Nucleus accumbens (tissue), 56 donors: Measurements from ENCODE around the gene SMTNL1.

Experiments
- DNase-seq, 56 donors: peaks; one replicate each; lab custom pipeline; 2025; lab: John Stamatoyannopoulos, UW

SMTNL1 gene, protein sequence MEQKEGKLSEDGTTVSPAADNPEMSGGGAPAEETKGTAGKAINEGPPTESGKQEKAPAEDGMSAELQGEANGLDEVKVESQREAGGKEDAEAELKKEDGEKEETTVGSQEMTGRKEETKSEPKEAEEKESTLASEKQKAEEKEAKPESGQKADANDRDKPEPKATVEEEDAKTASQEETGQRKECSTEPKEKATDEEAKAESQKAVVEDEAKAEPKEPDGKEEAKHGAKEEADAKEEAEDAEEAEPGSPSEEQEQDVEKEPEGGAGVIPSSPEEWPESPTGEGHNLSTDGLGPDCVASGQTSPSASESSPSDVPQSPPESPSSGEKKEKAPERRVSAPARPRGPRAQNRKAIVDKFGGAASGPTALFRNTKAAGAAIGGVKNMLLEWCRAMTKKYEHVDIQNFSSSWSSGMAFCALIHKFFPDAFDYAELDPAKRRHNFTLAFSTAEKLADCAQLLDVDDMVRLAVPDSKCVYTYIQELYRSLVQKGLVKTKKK

DNA sequence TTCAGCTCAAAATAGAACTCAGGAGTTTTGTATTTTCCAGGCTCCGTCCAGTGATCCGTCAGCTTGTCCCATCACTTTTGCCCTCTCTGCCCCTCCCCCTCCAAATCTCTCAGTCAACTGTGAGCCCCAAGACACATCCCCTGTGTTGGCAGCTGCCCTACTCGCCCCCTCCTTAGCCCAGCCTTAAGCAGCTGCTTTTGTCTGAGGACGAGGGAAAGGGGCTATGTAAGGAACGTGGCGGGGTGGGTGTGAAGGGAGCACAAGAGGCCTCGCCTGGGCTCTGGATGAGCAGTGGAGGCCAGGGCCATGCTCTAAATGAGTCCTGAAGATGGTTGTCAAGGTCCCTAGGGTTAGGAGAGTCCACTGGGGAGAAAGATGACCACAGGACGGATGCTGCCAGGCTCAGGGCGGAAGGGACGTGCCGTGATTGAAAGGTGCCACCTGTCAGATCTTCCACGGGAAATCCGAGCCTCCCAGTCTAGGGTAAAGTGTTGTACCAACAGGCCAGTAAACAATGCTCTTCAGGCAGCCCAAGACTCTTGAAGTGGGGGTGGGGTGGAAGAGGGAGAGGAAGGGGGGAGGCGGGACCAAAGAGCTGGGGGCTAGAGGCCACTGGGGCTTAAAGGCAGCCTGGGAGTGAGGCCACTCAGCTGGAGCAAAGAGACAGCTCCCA is at the start of gene SMTNL1:
Gene SMTNL1 (plus strand): TSS at position 649 of the 673 bp plus-strand sequence. CDS start 5,048 bp downstream, outside the sequence.
- DNase-seq: no peak

DNA sequence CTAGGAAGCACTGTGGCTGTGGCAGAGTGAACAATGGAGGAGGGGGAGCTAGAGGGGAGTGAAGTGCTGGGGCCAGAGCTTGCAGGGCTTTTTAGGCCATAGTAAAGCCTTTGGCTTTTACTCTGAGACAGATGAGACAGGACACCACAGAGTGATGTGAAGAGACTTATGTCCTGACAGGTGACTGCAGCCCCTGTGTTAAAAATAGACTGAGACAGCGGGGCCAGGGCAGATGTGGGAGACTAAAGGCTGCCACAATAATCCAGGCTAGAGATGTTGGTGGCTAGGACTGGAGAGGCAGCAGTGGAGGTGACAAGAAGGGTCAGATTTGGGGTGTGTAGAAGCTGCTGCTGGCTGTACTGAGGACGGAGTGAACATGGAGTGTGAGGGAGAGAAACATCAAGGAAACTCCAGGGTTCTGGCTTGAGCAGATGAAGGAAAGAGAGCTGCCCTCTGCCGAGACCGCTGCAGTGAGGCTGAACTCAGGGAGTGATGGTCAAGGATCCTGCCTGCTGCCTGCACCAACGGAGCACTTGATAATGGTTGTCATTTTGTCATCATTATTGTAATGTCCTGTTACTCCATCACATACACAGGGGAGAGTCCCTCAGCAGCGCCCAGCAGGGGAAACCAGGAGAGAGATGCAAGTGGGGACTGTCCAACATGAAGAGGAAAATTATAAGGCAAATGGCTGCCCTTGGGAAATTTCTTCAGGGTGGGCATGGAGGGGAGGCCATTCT is 49.3 kb upstream of the SMTNL1 start:
- DNase-seq: no peak

DNA sequence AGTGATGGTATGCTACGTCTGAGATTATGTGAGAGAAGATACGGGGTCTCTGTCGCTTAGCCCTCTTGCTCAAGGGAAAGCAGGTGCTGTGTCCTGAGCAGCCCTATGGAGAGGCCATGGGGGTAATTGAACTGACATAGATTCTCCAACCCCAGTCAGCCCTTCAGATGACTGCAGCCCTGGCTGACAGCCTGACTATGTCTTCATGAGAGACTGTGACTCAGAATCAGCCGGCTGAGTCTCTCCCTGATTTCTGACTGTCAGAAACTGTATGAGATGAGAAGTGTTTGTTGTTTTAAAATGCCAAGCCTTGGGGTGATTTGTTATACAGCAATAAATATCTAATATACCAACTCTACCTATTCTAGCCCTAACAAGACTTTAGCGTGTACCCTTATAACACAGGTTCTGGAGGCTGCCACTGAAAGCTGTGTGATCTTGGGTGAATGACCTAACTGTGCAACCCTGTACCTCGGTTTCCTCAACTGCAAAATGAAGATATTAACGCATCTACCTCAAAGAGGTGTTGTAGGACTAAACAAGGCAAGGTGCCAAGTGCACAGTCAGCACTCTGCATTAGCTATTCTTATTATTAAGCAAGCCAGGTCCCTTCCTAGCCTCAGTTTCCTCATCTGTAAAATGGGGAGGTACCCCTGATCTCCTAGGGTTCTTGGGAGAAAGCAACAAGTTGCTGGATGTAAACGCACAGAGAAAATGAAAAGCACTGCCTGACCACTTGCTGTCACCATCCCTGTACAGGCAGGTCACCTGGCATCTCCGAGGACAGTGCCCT is 46.7 kb upstream of the SMTNL1 start:
- no peak for DNase-seq

DNA sequence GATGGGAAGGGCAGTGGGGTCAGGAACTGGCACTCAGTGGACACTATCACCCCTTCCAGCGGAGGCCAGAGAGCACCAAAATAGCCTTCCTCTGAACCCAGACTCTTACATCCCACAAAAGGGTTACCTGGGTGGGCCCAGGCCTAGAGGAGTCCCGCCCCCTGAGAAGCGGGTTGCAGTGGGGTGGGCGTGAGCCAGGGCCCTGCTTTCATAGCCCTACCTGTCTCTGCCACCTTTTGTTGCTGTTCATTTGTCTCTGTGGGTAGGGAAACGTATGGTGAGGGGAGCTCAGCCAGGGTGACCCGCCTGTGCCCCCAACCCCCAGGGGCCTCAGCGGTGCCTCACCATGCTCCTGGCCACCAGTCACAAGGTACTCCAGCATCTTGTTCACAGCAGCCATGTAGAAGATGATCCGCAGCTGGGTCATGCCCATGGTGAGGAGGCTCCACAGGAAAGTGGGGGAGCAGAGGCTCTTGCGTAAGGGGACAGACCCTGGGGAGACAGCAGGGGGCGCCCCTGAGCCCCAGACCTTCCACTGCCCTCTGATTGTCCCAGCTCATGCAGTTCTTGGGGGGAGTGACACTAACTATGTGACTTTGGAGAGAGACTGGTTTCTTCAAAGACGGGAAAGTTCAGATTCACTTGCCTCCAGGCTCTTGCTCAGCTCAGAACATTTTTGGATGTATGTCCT is 45.9 kb upstream of the SMTNL1 start:
- DNase-seq: peak in 6 of 56 donors; percentile 4 to 16 (median 13)

DNA sequence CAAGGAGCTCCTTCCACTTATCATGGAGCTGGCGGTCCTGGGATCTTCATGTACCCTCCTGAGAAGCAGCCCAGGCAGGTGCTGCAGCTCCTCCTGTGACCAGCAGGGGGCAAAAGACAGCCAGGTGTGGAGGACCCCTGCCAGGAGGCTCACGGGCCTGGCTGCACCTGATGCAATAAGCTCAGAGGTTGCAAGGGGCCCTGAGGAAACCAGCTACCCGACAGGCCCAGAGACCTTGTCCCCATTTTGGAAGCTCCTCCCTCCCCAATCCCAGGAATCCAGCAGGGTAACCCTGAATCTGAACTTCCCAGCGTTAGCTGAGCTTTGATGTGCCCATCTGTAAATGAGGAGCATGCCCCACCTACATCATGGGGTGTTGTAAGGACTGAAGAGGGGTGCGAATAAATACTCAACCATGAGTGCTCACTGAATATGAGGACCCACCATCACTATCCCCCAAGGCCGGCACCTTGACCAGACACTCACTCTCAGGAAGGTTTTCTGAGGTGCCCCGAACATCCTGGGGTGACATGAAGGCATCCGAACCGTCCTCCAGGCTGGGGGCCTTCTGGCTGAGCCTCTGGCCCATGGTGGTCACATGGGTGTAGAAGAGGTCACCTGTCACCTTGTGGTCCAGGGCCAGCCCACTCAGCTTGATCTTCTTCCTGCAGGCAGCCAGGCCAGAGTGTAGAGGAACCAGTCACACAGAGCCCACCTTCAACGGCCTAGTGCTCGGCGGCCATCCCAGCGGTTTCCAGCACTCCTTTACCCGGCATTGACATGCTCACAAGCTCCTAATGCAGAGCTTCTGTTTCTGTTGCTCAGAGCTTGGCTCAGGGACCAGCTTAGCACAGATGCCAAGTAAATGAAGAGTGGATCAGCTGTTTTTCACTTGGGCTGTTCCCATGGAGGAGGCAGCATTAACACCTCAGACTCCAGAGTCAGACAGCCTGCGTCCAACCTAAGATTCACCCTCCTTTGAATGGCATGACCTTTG is 43.6 kb upstream of the SMTNL1 start:
- peak in 18 of 56 donors; percentile 6 to 48 (median 20) for DNase-seq

DNA sequence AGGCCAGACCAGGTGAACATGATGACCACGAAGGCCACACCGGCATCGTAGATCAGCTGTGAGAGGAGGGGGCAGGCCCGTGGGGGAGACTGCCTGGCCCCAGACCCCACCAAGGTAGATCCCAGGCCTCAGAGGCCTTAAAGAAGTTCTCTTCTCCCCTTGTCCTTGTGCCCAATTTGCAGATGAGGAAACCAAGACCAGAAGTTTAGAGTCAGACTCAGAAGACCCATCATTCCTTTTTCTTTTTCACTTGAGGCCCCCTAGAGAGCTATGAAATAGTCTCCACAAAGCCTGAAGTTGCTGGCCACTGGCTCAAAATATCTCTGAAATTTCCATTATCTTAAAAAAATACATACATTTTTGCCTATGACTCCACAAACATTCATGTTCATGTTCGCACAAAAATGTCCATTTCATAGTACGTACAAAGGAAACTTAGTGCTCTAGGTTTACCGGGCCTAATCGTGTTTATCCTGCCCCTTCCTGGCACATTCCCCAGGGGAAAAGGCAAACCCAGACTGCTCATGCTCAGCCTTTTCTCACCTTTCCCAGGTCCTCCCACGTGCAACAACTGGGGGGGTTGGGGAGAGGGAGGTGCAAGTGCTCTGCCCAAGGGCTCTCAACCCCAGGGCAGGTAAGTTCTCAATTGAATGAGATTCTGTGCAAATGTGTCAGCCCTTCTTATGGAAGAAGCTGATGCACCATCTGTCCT is 41.1 kb upstream of the SMTNL1 start:
- DNase-seq: no peak

DNA sequence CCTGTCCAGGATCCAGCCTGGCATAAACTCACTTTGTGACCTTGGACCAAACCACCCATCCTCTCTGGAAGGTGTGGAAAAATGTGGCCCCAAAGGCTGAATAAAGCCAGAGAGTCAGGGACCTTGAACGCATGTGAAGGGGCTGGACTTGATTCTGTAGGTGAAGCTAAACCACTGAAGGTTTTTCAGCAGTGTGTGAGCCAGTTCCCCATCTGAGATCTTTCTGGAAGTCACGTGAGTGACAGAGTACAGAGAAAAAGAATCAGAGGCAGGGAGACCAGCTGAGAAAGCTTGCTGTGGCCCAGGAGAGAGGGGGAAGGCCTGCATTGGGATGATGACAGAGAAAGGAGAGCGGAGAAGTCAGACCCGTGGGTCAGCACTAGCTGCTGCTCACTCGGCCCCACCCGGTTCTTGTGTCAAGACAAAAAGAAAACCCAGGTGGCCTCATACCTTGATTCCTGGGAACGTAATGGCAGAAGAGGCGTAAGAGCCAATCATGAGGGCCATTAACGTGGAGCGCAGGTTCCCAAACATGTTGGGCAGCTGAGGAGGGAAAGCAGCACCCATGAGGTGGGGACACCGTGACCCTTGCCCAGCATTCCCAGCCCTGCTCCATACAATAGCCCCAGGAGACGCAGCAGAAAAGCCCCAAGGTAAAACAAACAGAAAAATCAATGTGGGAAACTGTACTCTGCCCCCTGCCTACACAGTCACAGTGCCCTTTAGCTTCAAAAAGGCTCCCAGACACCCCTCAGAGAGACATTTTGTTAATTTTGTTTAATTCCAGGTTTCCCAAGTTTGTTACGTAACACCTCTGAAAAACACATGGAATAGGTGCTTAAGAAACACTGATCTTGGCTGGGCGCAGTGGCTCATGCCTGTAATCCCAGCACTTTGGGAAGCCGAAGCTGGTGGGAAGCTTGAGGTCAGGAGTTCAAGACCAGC is 39.8 kb upstream of the SMTNL1 start:
- DNase-seq: no peak

DNA sequence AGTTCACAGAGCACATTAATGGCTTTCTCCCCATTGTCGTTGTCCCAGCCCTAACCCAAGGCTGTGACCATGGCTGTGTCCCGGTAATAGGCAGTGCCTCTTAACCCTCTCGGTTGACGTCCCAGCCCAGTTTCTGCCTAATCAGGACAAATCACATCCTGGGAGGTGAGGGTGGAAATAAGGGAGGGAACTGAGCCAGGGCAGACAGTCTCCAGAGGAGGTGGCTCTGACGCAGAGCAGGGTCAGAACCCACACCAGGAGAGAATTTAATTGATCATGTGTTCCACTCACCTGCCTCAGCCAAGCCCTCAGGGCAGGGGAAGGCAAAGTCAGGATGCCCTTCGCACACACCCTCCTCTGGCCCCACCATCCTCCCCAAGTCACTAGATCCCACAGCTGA is 38.9 kb upstream of the SMTNL1 start:
- no peak for DNase-seq

DNA sequence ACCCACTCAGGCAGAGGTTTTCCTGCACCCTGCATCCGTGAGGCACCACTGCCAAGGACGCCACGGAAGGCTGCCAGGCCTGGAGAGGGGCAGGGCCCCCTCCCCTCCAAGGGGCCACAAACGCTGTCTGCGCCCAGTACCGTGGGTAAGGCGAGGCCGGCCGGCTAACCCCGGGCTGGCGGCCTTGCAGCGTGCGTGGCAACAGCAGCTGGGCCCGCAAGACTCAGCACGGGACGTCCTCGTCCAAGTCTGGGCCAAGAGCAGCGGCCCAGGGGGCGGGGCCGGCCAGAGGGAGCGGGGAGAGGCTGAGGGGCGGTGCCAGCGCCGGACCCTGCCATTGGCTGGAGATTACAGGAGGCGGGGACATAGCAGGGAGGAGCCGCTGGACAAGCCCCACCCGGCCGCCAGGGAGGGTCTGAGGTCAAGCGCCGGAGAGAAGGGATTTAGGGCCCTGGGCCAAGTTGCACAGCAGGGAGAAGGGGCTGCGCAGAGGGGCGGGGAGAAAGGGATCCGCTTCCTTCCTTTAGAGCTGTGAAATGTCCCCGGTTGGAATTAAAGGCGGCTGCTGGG is 37.9 kb upstream of the SMTNL1 start:
- DNase-seq: peak; percentile 36 to 95 (median 86)

DNA sequence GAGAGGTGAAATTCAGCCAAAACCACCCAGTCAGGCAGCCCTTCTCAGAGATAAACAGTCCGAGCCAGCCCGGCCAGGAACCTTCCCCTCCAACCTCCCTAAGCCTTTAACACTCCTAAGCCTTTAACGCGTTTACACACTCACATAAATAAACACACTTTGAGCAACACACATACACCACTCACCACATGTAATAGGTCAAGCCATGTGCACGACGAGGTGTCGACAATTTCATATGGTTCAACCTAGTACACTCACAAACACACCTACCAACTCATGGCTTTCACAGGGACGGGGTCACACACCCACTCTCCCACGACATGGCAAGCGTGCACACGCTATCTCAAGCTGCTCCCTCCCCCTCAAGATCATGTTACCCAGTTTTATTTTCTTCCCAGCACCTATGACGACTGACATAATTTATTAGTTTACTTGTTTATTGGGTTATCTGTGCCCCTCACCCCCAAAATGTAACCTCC is 37.4 kb upstream of the SMTNL1 start:
- no peak for DNase-seq

DNA sequence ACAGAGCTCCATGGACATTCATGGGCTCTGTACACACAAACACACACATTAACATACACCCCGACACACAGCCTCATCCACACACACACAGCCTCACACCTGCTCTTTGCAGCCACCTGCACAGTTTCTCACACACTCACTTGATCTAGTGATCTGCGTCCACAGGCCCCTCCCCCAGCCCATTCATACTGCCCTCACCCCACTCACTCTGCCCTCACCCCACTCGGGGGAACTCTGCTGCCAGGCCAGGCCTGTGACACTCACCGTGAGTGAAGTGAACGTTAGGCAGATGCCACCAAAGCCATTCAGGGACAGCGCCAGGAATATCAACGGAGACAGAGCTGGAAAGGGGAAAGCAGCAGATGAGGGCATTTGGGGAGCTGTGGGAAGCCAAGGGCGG is 36.9 kb upstream of the SMTNL1 start:
- peak in 1 of 56 donors; percentile 4 for DNase-seq

DNA sequence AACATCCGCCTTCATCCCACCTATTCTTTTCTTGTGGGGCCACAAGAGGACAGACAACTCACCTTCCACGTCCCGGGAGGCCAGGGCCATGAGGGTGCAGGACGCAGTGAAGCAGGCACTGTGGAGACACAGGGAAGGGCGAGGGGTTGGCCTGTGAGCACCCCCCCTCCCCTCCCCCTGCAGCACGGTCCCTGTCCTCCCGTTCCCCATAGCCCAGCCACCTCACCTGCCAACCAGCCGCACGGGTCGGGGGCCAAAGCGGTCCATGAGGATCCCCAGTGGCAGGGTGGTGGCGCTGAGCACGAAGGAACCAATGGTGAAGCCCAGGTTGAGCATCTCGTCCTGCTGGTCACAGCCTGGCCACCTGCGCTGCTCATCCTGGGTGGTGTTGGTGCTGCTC is 36.5 kb upstream of the SMTNL1 start:
- no peak for DNase-seq

DNA sequence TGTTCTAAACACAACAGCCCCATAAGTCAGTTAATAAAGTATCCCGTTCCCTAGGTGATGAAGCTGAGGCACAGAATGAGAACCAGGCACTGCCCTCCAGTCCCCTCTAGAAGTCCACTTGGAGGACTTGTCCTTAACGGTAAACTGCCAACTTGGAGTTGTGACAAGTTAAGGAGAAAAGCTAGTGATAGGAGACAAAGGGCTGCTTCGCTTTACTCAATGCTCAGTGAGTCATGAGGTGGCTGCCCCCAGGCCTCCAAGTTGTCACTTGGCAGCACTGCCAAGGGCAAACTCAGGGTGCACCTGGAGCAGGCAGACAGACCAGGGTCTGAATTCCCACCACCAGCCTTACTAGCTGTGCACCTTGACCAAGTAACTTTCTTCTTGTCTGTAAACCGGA is 35.4 kb upstream of the SMTNL1 start:
- peak in 2 of 56 donors; percentile 4 to 8 for DNase-seq

DNA sequence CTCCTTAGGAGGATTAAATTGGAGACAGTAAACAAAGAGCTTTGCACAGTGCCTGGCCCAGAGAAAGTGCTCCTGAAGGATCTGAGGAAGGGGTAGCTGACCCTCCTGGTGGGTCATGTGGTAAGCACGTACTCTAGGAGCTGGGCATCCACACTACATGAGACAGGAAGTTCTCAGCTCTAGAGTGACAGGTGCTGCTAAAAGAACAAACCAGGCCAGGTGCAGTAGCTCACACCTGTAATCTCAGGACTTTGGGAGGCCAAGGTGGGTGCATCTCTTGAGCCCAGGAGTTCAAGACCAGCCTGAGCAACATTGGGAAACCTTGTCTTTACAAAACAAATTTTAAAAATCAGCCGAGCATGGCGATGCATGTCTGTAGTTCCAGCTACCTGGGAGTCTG is 35.0 kb upstream of the SMTNL1 start:
- DNase-seq: no peak

DNA sequence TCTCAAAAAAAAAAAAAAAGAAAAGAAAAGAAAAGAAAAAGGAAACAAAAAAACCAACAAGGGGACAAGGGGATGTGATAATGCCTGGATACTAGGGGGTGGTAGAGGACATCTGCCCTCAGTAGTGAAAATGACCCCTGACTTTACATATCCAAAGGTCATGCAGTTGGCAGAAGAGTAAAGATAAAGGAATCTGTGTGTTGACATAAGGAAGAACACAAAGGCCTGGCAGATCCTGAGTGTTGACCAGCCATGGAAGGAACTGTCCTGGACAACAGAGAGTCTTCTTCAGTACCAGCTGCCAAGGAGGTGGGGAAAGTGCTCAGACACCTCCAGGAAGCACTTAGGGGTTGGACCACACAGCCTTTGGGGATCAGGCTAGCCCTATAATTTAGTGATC is 34.5 kb upstream of the SMTNL1 start:
- DNase-seq: no peak

DNA sequence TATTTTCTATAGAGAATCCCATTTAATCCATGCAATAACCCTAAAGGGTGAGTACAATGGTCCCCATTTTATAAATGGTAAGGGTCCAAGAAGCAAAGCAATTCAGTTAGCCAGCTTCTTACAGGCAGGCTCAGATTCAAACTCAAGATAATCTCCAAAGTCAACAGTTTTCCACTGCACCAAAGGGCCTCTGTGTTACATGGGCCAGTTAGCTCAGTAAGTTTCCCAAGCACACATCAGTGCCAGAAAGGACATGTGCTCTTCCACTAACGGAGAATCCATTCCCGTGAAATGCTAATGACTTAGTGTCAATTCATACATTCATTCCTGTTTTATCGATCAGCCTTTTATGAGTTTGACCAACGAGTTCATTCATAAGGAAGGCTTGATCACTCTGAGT is 32.9 kb upstream of the SMTNL1 start:
- DNase-seq: no peak
